Naive thymus-derived CD4-positive, alpha-beta T cell (primary cell): ENCODE measurements around the gene TRIM33. TPM values are rescaled to one million over a fixed set of nuclear protein-coding genes. Genes with fewer than 3 reads are reported as not detected.

Source experiments
- ATAC-seq: fragments of 150-1000 bp; cut with Tn5 transposase; 2 replicates; pipeline ENCODE4 v1.10.0; 2021; ENCODE audit warnings: mild to moderate bottlenecking, moderate library complexity
- CTCF ChIA-PET: fragments of 350-600 bp; sonication (Branson Sonifier 250); formaldehyde crosslinking; loops from one replicate; lab custom pipeline; 2021; ENCODE audit warnings: antibody characterized with exemption; lab: Charles Lee
- POLR2A ChIA-PET: fragments of 350-600 bp; sonication (Branson Sonifier 250); formaldehyde crosslinking; loops from one replicate; lab custom pipeline; 2021; ENCODE audit warnings: antibody characterized with exemption, inconsistent platforms; lab: Charles Lee
- DNase-seq, 9 donors: peaks; one replicate each; pipeline versions ENCODE4 v3.0.0 to v3.0.0-alpha.2; 2020 to 2022; ENCODE audit warnings: mixed read lengths in 1 of 9
- H3K27ac ChIP-seq: one replicate; pipeline ENCODE4 v1.7.0; 2013; ENCODE audit warnings: mild to moderate bottlenecking, low read depth, low read length, moderate library complexity
- H3K27me3 ChIP-seq, 2 donors: one replicate each; pipeline ENCODE4 v1.7.0; 2013; ENCODE audit warnings: low read length in 2 of 2, mild to moderate bottlenecking in 2 of 2, moderate library complexity in 2 of 2; ENCODE audit not compliant: control insufficient read depth in 2 of 2, insufficient read depth in 2 of 2
- H3K36me3 ChIP-seq, 3 experiments: 1 replicate in 2 of 3; 2 replicates in 1 of 3; pipeline ENCODE4 v1.7.0; 2013; ENCODE audit warnings: low read length in 3 of 3, mild to moderate bottlenecking in 3 of 3, moderate library complexity in 1 of 3; ENCODE audit not compliant: insufficient read depth in 3 of 3, control insufficient read depth in 2 of 3
- H3K4me1 ChIP-seq, 2 donors: one replicate each; pipeline ENCODE4 v1.7.0; 2013; ENCODE audit warnings: low read length in 2 of 2, mild to moderate bottlenecking in 2 of 2, moderate library complexity in 1 of 2; ENCODE audit not compliant: control insufficient read depth in 2 of 2, insufficient read depth in 2 of 2
- H3K4me3 ChIP-seq: 2 replicates; pipeline ENCODE4 v1.7.0; 2013; ENCODE audit warnings: mild to moderate bottlenecking, low read length
- H3K9me3 ChIP-seq, 3 experiments: 1 replicate in 2 of 3; 2 replicates in 1 of 3; pipeline ENCODE4 v1.7.0; 2013; ENCODE audit warnings: low read length in 3 of 3; ENCODE audit not compliant: control insufficient read depth in 2 of 3
- H3K27ac Mint-ChIP-seq, 9 donors: one replicate each; pipeline ENCODE4 v1.8.0; 2020 to 2022; ENCODE audit warnings: mixed read lengths in 9 of 9, mild to moderate bottlenecking in 8 of 9, moderate library complexity in 5 of 9, inconsistent platforms in 2 of 9
- H3K27me3 Mint-ChIP-seq, 5 donors: one replicate each; pipeline ENCODE4 v1.8.0; 2021 to 2022; ENCODE audit warnings: mixed read lengths in 5 of 5, mild to moderate bottlenecking in 1 of 5
- H3K36me3 Mint-ChIP-seq, 5 donors: one replicate each; pipeline ENCODE4 v1.8.0; 2020 to 2022; ENCODE audit warnings: mixed read lengths in 5 of 5, mild to moderate bottlenecking in 3 of 5, inconsistent platforms in 1 of 5
- H3K4me1 Mint-ChIP-seq, 7 donors: one replicate each; pipeline ENCODE4 v1.8.0; 2020 to 2022; ENCODE audit warnings: mixed read lengths in 7 of 7, mild to moderate bottlenecking in 3 of 7, inconsistent platforms in 1 of 7
- H3K4me3 Mint-ChIP-seq, 10 donors: one replicate each; pipeline ENCODE4 v1.8.0; 2020 to 2022; ENCODE audit warnings: mild to moderate bottlenecking in 10 of 10, mixed read lengths in 10 of 10, moderate library complexity in 6 of 10, inconsistent platforms in 2 of 10
- H3K9me3 Mint-ChIP-seq, 11 donors: one replicate each; pipeline ENCODE4 v1.8.0; 2020 to 2022; ENCODE audit warnings: mixed read lengths in 11 of 11, mild to moderate bottlenecking in 4 of 11, inconsistent platforms in 1 of 11, moderate library complexity in 1 of 11
- intact Hi-C, 2 donors: fragments of 100-400 bp; cut with micrococcal nuclease; formaldehyde crosslinking; loops; one replicate each; pipeline ENCODE4 v1.15.1; 2023
- polyA plus RNA-seq, 2 donors: library from polyadenylated mRNA; unstranded; fragments of 300-500 nt; fragmentation: Illumina TruSeq; gene quantifications; one replicate each; pipeline ENCODE4 v1.2.3, GENCODE V29; 2021
- total RNA-seq, 6 experiments: library from RNA in 5 of 6; stranded (reverse) in 5 of 6; gene quantifications; 1 replicate in 5 of 6; 2 replicates in 1 of 6; pipeline ENCODE4 v1.2.3 and lab custom pipeline; 2021 to 2026

Gene TRIM33
- total and polyA plus RNA-seq, 7 experiments from 2014 or later, result 28.7 to 57.6 (median 45.4) TPM

DNA sequence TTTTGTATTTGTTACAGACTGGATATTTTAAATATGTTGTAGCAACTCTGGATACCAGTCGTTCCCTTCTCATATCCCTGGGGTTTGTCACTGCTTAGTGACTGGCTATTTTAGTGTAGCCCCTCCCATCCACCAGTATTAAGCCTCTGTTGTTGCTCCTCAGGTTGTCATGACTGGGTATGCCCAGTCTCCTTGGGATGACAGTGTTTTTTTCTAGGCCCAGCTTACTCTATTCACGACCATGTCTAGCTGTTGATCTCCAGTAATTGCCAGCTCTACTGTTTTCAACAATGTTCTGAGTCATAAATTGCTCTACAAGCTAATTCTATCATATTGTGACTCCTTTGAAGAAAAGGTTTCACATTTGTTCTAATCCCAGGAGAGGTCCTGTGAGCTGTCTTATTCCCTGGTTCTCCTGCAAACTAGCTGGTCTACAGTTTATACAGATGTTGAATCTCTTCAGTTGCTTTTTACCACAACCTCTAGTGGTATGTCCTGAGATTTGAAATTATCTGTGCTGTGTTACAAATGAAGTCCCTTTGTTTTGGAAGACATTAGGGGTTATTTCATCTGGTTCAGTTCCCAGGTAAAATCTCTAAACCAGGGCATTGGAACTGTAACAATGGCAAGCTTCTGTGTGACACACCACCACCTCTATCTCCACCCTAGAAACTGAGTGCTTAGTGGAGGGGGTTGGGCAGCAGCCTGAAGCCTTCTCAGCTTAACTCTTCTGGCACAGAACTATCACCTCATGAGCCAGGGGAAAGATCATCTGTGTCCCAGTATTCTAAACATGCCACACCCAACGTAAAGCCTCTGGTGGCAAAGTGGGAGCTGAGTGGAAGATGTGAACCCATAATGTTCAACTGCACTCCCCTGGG, 124.6 kb downstream of the TRIM33 start:
- Mint-ChIP-seq H3K9me3 (peaks cover 10 to 80% (median 46%) of the 10 kb centered on the region in 11 donors), H3K4me3 (no peak overlapping the region), H3K36me3 (peaks cover 5 to 27% (median 14%) of the 10 kb centered on the region in 5 donors), H3K27ac (no peak overlapping the region), H3K27me3 (peaks cover 0 to 9% (median 0%) of the 10 kb centered on the region in 5 donors), H3K4me1 (no peaks in the 10 kb centered on the region)
- H3K4me1 ChIP-seq, result no peaks in the 10 kb centered on the region
- no peak overlapping the region for H3K4me3 ChIP-seq
- H3K27ac ChIP-seq, result no peak overlapping the region
- peaks cover 0 to 13% (median 0%) of the 10 kb centered on the region in 3 experiments for H3K9me3 ChIP-seq
- ChIA-PET POLR2A (interaction anchor here (0.8 kb wide), 1 partner anchor 32 kb away, joined by 3 read pairs; no protein-coding TSS in a partner anchor), CTCF (interaction anchor here (1.1 kb wide), 1 partner anchor 9 kb away, joined by 6 read pairs; no protein-coding TSS in a partner anchor)
- no peaks in the 10 kb centered on the region for H3K36me3 ChIP-seq
- DNase-seq, result no peak
- no peak for ATAC-seq
- H3K27me3 ChIP-seq, result no peaks in the 10 kb centered on the region
- intact Hi-C loops, result no loop called here

DNA sequence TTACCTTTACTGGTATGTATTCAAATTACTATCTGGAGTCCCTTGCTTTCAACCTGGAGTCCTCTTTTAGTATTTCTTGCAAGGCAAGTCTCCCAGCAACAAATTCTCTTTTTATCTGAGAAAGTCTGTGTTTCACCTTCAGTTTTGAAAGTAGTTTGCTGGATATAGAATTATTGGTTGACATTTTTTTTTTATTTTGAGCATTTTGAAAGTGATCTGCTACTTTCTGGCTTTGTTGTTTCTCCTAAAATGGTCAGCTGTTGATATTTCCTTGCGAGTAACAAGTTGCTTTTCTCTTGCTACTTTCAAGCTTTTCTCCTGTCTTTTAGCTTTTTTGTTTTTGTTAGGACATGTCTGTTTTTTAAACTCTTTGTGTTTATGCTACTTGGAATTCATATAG, 126.1 kb downstream of the TRIM33 start:
- DNase-seq (no peak), ATAC-seq (no peak)
- Histone ChIP-seq H3K4me3 (no peak overlapping the region), H3K27me3 (no peaks in the 10 kb centered on the region), H3K4me1 (no peaks in the 10 kb centered on the region), H3K9me3 (peaks cover 0 to 13% (median 0%) of the 10 kb centered on the region in 3 experiments), H3K36me3 (no peaks in the 10 kb centered on the region), H3K27ac (no peak overlapping the region)
- peaks cover 0 to 2% (median 0%) of the 10 kb centered on the region in 7 donors for H3K4me1 Mint-ChIP-seq
- H3K27ac Mint-ChIP-seq, result no peak overlapping the region
- H3K27me3 Mint-ChIP-seq, result peaks cover 0 to 9% (median 0%) of the 10 kb centered on the region in 5 donors
- peaks cover 15 to 85% (median 48%) of the 10 kb centered on the region in 11 donors for H3K9me3 Mint-ChIP-seq
- peaks cover 5 to 21% (median 10%) of the 10 kb centered on the region in 5 donors for H3K36me3 Mint-ChIP-seq
- intact Hi-C loops, result no loop called here
- ChIA-PET CTCF (no interaction called here), POLR2A (no interaction called here)
- no peak overlapping the region for H3K4me3 Mint-ChIP-seq

DNA sequence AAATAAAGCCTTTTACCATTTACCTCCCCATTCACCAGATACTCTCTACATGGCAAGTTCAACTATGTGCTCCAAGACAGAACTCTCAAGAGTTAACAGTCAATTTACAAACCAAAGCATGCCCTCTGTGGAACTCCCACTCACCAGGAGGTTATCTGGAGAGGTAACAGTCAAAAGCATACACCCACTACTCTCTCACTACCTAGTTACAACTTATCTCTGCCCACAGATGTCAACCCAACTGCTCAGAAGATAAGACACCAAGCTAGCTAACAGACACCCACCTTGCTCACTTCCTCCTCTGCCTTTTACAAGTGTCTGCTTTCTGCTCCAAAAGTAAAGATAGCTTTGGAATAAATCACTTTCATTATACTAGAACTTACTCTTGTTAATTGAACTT, 131.0 kb downstream of the TRIM33 start:
- Mint-ChIP-seq H3K4me1 (peaks cover 0 to 2% (median 0%) of the 10 kb centered on the region in 7 donors), H3K27me3 (peaks cover 0 to 12% (median 0%) of the 10 kb centered on the region in 5 donors), H3K4me3 (no peak overlapping the region), H3K36me3 (peaks cover 0 to 5% (median 1%) of the 10 kb centered on the region in 5 donors), H3K9me3 (peaks cover 4 to 85% (median 40%) of the 10 kb centered on the region in 11 donors), H3K27ac (no peak overlapping the region)
- H3K4me1 ChIP-seq, result no peaks in the 10 kb centered on the region
- H3K27ac ChIP-seq, result no peak overlapping the region
- no peaks in the 10 kb centered on the region for H3K27me3 ChIP-seq
- no peak for ATAC-seq
- H3K4me3 ChIP-seq, result no peak overlapping the region
- CTCF ChIA-PET, result no interaction called here
- H3K9me3 ChIP-seq, result peaks cover 0 to 9% (median 0%) of the 10 kb centered on the region in 3 experiments
- H3K36me3 ChIP-seq, result no peaks in the 10 kb centered on the region
- POLR2A ChIA-PET, result interaction anchor here (0.7 kb wide), 1 partner anchor 11 kb away, joined by 9 read pairs; no protein-coding TSS in a partner anchor
- intact Hi-C loops, result no loop called here
- no peak for DNase-seq

DNA sequence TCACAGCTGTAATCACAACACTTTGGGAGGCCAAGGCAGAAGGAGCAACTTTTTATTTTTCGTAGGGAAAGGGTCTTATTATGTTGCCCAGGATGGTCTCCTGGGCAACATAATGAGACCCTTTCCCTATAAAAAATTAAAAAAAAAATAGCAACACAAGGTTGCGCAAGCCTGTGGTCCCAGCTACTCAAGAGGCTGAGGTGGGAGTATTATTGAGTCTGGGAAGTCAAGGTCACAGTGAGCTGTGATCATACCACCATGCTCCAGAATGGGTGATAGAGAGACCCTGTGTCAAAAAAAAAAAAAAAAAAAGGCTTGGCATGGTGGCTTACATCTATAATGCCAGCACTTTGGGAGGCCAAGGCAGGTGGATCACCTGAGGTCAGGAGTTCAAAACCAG, 131.6 kb downstream of the TRIM33 start:
- H3K36me3 ChIP-seq, result no peaks in the 10 kb centered on the region
- CTCF ChIA-PET, result no interaction called here

DNA sequence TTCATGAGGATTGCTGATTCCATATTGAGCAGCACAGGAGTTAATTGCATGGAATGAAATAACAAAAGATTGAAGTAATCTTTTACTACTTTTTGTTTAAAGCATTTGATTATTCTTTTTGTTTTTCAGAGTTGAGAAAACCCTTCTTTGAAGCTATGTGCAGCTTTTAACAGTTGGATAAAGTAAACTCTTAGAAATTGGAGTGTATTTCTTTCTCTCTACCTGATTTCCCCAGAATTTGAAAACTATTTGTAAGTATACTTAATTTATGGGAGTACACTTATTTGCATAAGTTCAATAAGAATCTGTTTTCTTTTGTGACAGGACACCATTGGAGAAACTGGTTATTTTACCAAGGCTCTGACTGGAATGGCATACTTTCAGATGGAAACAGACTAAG, 133.6 kb downstream of the TRIM33 start:
- intact Hi-C loops, result no loop called here
- H3K27me3 ChIP-seq, result no peaks in the 10 kb centered on the region

More for the DNA sequence above, 131.6 kb downstream of the TRIM33 start:
- peaks cover 0 to 10% (median 0%) of the 10 kb centered on the region in 3 experiments for H3K9me3 ChIP-seq
- peaks cover 0 to 5% (median 0%) of the 10 kb centered on the region in 5 donors for H3K36me3 Mint-ChIP-seq
- no peak overlapping the region for H3K27ac ChIP-seq
- DNase-seq (no peak), ATAC-seq (no peak)
- H3K4me3 Mint-ChIP-seq, result no peak overlapping the region
- H3K27me3 ChIP-seq, result no peaks in the 10 kb centered on the region
- peaks cover 0 to 2% (median 0%) of the 10 kb centered on the region in 7 donors for H3K4me1 Mint-ChIP-seq
- intact Hi-C loops, result no loop called here
- H3K27ac Mint-ChIP-seq, result no peak overlapping the region
- no peak overlapping the region for H3K4me3 ChIP-seq
- peaks cover 0 to 9% (median 0%) of the 10 kb centered on the region in 5 donors for H3K27me3 Mint-ChIP-seq
- no peaks in the 10 kb centered on the region for H3K4me1 ChIP-seq
- POLR2A ChIA-PET, result interaction anchor here (0.7 kb wide), 1 partner anchor 11 kb away, joined by 9 read pairs; no protein-coding TSS in a partner anchor
- H3K9me3 Mint-ChIP-seq, result peaks cover 4 to 80% (median 38%) of the 10 kb centered on the region in 11 donors

DNA sequence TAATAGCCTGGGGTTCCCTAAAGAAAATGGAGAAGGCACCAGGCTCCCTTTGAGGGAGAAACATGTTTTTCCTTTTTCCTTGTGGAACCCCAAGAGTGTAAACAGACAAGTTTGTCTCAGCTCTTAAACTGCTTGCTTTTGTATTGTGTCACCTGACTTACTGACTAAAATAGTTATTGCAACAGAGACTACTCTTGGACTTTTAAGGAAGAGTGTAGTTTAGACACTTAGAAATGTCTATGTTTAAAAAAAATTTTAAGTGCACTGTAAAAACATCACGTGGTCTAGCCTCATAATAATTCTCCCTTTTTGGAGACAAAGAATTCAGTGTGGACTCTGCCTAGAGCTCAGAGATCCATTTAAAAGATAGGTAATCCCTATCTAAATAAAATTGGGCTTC, 141.1 kb downstream of the TRIM33 start:
- ChIA-PET POLR2A (no interaction called here), CTCF (no interaction called here)
- Mint-ChIP-seq H3K27me3 (peaks cover 0 to 10% (median 6%) of the 10 kb centered on the region in 5 donors), H3K4me1 (peaks cover 0 to 1% (median 0%) of the 10 kb centered on the region in 7 donors), H3K9me3 (peaks cover 0 to 26% (median 8%) of the 10 kb centered on the region in 11 donors), H3K4me3 (no peak overlapping the region), H3K27ac (peak overlapping the region in 1 of 9 donors; percentile 17), H3K36me3 (peaks cover 0 to 13% (median 0%) of the 10 kb centered on the region in 5 donors)
- Histone ChIP-seq H3K27ac (no peak overlapping the region), H3K36me3 (no peaks in the 10 kb centered on the region), H3K4me3 (no peak overlapping the region), H3K4me1 (no peaks in the 10 kb centered on the region), H3K27me3 (no peaks in the 10 kb centered on the region), H3K9me3 (peaks cover 0 to 10% (median 0%) of the 10 kb centered on the region in 3 experiments)
- ATAC-seq (no peak), DNase-seq (no peak)
- intact Hi-C loops, result no loop called here

More for the DNA sequence above, 133.6 kb downstream of the TRIM33 start:
- POLR2A ChIA-PET, result no interaction called here
- H3K27ac ChIP-seq, result no peak overlapping the region
- Mint-ChIP-seq H3K27ac (no peak overlapping the region), H3K4me1 (peaks cover 0 to 2% (median 0%) of the 10 kb centered on the region in 7 donors), H3K9me3 (peaks cover 4 to 75% (median 36%) of the 10 kb centered on the region in 11 donors), H3K36me3 (peaks cover 0 to 8% (median 3%) of the 10 kb centered on the region in 5 donors), H3K4me3 (no peak overlapping the region), H3K27me3 (peaks cover 0 to 7% (median 0%) of the 10 kb centered on the region in 5 donors)
- ATAC-seq (no peak), DNase-seq (no peak)
- no peaks in the 10 kb centered on the region for H3K4me1 ChIP-seq
- CTCF ChIA-PET, result no interaction called here
- no peak overlapping the region for H3K4me3 ChIP-seq
- peaks cover 0 to 19% (median 0%) of the 10 kb centered on the region in 3 experiments for H3K9me3 ChIP-seq
- no peaks in the 10 kb centered on the region for H3K36me3 ChIP-seq
